HT1080 (cell line): ENCODE measurements around the gene THSD4. TPM values are rescaled to one million over a fixed set of nuclear protein-coding genes. Genes with fewer than 3 reads are reported as not detected.
A peak's percentile ranks its signal among the peaks of the same experiment; 100 is the strongest.

ENCODE experiments used
- DNase-seq: peaks from one replicate; pipeline ENCODE4 v3.0.0-alpha.2; 2015; ENCODE audit warnings: low read depth
- total RNA-seq: library from RNA; depleted of rRNA; stranded (reverse); fragments of >200 nt; shearing (Covaris generic); gene quantifications from 2 replicates; pipeline ENCODE4 v1.2.3, GENCODE V29; 2014

Gene THSD4
- total RNA-seq, 1 experiment from 2014 or later: 11.8 TPM

GRCh38 chr15:71449363-71449762, 334.1 kb downstream of the THSD4 start:
- DNase-seq: no peak

- DNase-seq: no peak
These were observed 334.7 kb downstream of the THSD4 start for GRCh38 chr15:71449956-71450355.

- no peak for DNase-seq
These were observed 335.9 kb downstream of the THSD4 start for GRCh38 chr15:71451130-71451529.

GRCh38 chr15:71452893-71453292, 337.6 kb downstream of the THSD4 start:
- DNase-seq: no peak

- DNase-seq: no peak
These were observed 339.3 kb downstream of the THSD4 start for GRCh38 chr15:71454462-71454996.

- DNase-seq: no peak
These were observed 339.8 kb downstream of the THSD4 start for GRCh38 chr15:71455107-71455506.

GRCh38 chr15:71455878-71456277, 340.6 kb downstream of the THSD4 start:
- DNase-seq: no peak

- DNase-seq: no peak
These were observed 341.1 kb downstream of the THSD4 start for GRCh38 chr15:71456362-71456761.

- DNase-seq: no peak
These were observed 341.5 kb downstream of the THSD4 start for GRCh38 chr15:71456811-71457210.

- no peak for DNase-seq
These were observed 342.9 kb downstream of the THSD4 start for GRCh38 chr15:71458089-71458660.

- no peak for DNase-seq
These were observed 346.5 kb downstream of the THSD4 start for GRCh38 chr15:71461748-71462147.

GRCh38 chr15:71462638-71463037, 347.4 kb downstream of the THSD4 start:
- no peak for DNase-seq

GRCh38 chr15:71463156-71463665, 347.9 kb downstream of the THSD4 start:
- DNase-seq: no peak

GRCh38 chr15:71465131-71465955, 350.1 kb downstream of the THSD4 start:
- no peak for DNase-seq

GRCh38 chr15:71468715-71469114, 353.4 kb downstream of the THSD4 start:
- DNase-seq: no peak

- DNase-seq: no peak
These were observed 354.1 kb downstream of the THSD4 start for GRCh38 chr15:71469413-71469812.

GRCh38 chr15:71471347-71471746, 356.1 kb downstream of the THSD4 start:
- peak; percentile 60 for DNase-seq

GRCh38 chr15:71472566-71472965, 357.3 kb downstream of the THSD4 start:
- DNase-seq: no peak

GRCh38 chr15:71473751-71474150, 358.5 kb downstream of the THSD4 start:
- DNase-seq: no peak

- no peak for DNase-seq
These were observed 361.6 kb downstream of the THSD4 start for GRCh38 chr15:71476823-71477222.

GRCh38 chr15:71480556-71480955, 365.3 kb downstream of the THSD4 start:
- DNase-seq: no peak

- DNase-seq: no peak
These were observed 368.8 kb downstream of the THSD4 start for GRCh38 chr15:71484080-71484479.
